ENCODE results near the gene SMIM22. TPM values are rescaled to one million over a fixed set of nuclear protein-coding genes. Genes with fewer than 3 reads are reported as not detected.

The SMIM22 gene
- total RNA-seq: not detected
- polyA plus RNA-seq (2013, experiment 1 of 2): not detected
- not detected for polyA plus RNA-seq (2013, experiment 2 of 2)
- long read RNA-seq, experiment 1: 0 reads
- long read RNA-seq, experiment 2: 0 reads
- long read RNA-seq, experiment 3: 0 reads
- long read RNA-seq, experiment 4: 0 reads

GRCh38 chr16:4795181-4795827 lies at the start of gene SMIM22:
TSS of gene SMIM22 (plus strand) at chr16:4795369. CDS start at chr16:4795735, 366 bp downstream.
- Histone ChIP-seq H3K4me3 (ENCODE audit: low read length) (no peak within 1 kb of the TSS), H3K27me3 (ENCODE audit: control insufficient read depth, insufficient read depth, low read length, poor library complexity, severe bottlenecking) (no peaks in the 10 kb centered on the region), H3K4me1 (ENCODE audit: control insufficient read depth, insufficient read depth, low read length) (no peaks in the 10 kb centered on the region), H3K36me3 (ENCODE audit: control insufficient read depth, insufficient read depth, low read length) (no peaks in the 10 kb centered on the region), H3K27ac (ENCODE audit: low read depth, low read length) (no peak within 1 kb of the TSS), H3K9ac (ENCODE audit: extremely low read depth, low read length, poor library complexity, severe bottlenecking) (no peak within 1 kb of the TSS), H3K9me3 (ENCODE audit: control insufficient read depth, low read length) (no peaks in the 10 kb centered on the region)
- no peak for DNase-seq
- no peaks in the 10 kb centered on the region for H3K4me1 Mint-ChIP-seq
- H3K27ac Mint-ChIP-seq: no peak within 1 kb of the TSS
- H3K9me3 Mint-ChIP-seq: no peaks in the 10 kb centered on the region
- 88 to 99% methylated on average over 8 to 14 of the region's 14 CpGs for WGBS, 2 experiments (ENCODE audit: insufficient coverage in 1 of 2, insufficient read length in 1 of 2)
- no peak for TF ChIP-seq CTCF (conservative IDR thresholded peaks at IDR 0.05)
- no peak within 1 kb of the TSS for H3K4me3 Mint-ChIP-seq
- H3K36me3 Mint-ChIP-seq (ENCODE audit: low read depth): peaks cover 13% of the 10 kb centered on the region
- H3K27me3 Mint-ChIP-seq (ENCODE audit: insufficient read depth): no peaks in the 10 kb centered on the region

- Mint-ChIP-seq H3K4me1 (no peaks in the 10 kb centered on the region), H3K9me3 (no peaks in the 10 kb centered on the region), H3K36me3 (ENCODE audit: low read depth) (peaks cover 8% of the 10 kb centered on the region), H3K27ac (no peak overlapping the region), H3K4me3 (no peak overlapping the region), H3K27me3 (ENCODE audit: insufficient read depth) (peaks cover 1% of the 10 kb centered on the region)
- no peak for DNase-seq
- H3K4me1 ChIP-seq (ENCODE audit: control insufficient read depth, insufficient read depth, low read length): no peaks in the 10 kb centered on the region
- no peak overlapping the region for H3K4me3 ChIP-seq (ENCODE audit: low read length)
- H3K36me3 ChIP-seq (ENCODE audit: control insufficient read depth, insufficient read depth, low read length): peaks cover 6% of the 10 kb centered on the region
- H3K9ac ChIP-seq (ENCODE audit: extremely low read depth, low read length, poor library complexity, severe bottlenecking): no peak overlapping the region
- no peaks in the 10 kb centered on the region for H3K9me3 ChIP-seq (ENCODE audit: control insufficient read depth, low read length)
- TF ChIP-seq CTCF (conservative IDR thresholded peaks at IDR 0.05): no peak
- H3K27ac ChIP-seq (ENCODE audit: low read depth, low read length): no peak overlapping the region
- no peaks in the 10 kb centered on the region for H3K27me3 ChIP-seq (ENCODE audit: control insufficient read depth, insufficient read depth, low read length, poor library complexity, severe bottlenecking)
- WGBS, 2 experiments (ENCODE audit: insufficient coverage in 1 of 2, insufficient read length in 1 of 2): 93 to 97% methylated on average over 6 to 8 of the region's 8 CpGs
These were observed 49.0 kb upstream of the SMIM22 start for GRCh38 chr16:4746215-4746614.

GRCh38 chr16:4746991-4747574 lies 48.1 kb upstream of the SMIM22 start:
- H3K9me3 ChIP-seq (ENCODE audit: control insufficient read depth, low read length): no peaks in the 10 kb centered on the region
- DNase-seq: no peak
- WGBS, 2 experiments (ENCODE audit: insufficient coverage in 1 of 2, insufficient read length in 1 of 2): 84 to 86% methylated on average over 11 to 15 of the region's 15 CpGs
- no peak overlapping the region for H3K27ac ChIP-seq (ENCODE audit: low read depth, low read length)
- H3K27me3 ChIP-seq (ENCODE audit: control insufficient read depth, insufficient read depth, low read length, poor library complexity, severe bottlenecking): no peaks in the 10 kb centered on the region
- TF ChIP-seq CTCF (conservative IDR thresholded peaks at IDR 0.05): no peak
- no peaks in the 10 kb centered on the region for H3K9me3 Mint-ChIP-seq
- H3K4me3 Mint-ChIP-seq: no peak overlapping the region
- H3K9ac ChIP-seq (ENCODE audit: extremely low read depth, low read length, poor library complexity, severe bottlenecking): no peak overlapping the region
- H3K4me1 ChIP-seq (ENCODE audit: control insufficient read depth, insufficient read depth, low read length): no peaks in the 10 kb centered on the region
- no peak overlapping the region for H3K27ac Mint-ChIP-seq
- H3K4me1 Mint-ChIP-seq: no peaks in the 10 kb centered on the region
- H3K27me3 Mint-ChIP-seq (ENCODE audit: insufficient read depth): peaks cover 1% of the 10 kb centered on the region
- H3K4me3 ChIP-seq (ENCODE audit: low read length): no peak overlapping the region
- H3K36me3 ChIP-seq (ENCODE audit: control insufficient read depth, insufficient read depth, low read length): peaks cover 14% of the 10 kb centered on the region
- H3K36me3 Mint-ChIP-seq (ENCODE audit: low read depth): peaks cover 12% of the 10 kb centered on the region

Data from endodermal cell (in vitro differentiated cells).